Measurements from ENCODE around the gene KRT74.
"Not testable (repeated sequence)": the region's sequence is repeated elsewhere in the genome, so short reads cannot be mapped to it uniquely, and the experiment has no call there.

The KRT74 gene

DNA sequence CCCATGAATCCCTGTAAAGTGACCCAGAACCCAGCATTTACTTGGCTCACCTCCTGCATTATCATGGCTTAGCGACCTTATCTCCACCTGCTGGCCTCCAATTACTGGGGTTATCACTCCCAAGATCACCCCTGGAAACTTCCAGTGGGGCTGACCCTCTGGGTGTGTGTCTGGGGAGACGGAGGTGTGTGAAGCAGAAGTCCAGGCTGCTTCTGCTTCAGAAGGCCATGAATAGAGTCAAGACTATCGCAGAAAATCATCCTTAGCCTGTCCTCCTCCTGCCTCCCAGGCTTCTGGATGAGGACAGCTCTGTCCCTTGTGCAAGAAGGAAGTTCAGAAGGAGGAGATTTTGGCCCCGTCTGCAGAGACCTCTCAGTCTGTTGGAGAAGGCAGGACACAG lies 28.0 kb upstream of the KRT74 start:
- no peak for DNase-seq

DNA sequence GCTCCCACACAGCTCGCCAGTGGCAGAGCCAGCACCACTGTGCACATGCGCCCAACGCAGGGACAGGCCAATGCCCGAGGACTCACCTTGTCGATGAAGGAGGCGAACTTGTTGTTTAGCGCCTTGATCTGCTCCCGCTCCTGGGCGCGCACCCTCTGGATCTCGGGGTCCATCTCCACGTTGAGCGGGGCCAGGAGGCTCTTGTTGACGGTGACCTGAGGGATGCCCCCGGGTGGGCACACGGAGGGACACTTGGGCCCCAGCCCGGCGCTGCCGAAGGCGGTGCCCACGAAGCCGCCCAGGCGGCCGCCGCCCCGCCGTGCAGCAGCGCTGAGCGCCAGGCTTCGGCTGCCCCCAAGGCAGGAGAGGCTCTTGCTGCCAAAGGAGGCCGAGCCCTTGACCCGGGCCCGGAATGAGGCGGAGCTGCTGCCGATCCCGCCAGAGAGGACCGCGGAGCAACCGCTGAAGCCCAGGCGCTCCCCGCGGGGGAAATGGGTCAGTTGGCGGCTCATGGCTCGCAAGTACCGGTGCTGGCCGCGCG lies 27.4 kb upstream of the KRT74 start, which contains the start of gene KRT72:
TSS of gene KRT72 (minus strand) at position 523 of the 541 bp plus-strand sequence. CDS start at position 512, 11 bp downstream.
- no peak for DNase-seq

DNA sequence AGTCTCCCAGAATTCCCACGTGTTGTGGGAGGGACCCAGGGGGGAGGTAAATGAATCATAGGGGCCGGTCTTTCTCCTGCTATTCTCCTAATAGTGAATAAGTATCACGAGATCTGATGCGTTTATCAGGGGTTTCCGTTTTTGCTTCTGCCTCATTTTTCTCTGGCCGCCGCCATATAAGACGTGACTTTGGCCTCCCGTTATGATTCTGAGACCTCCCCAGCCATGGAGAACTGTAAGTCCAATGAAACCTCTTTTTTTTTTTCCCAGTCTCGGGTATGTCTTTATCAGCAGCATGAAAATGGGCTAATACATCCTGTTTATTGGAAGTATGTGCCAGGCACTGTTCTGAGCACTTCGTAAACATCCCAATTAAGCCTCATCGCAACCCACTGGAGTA lies 26.8 kb upstream of the KRT74 start:
- no peak for DNase-seq

DNA sequence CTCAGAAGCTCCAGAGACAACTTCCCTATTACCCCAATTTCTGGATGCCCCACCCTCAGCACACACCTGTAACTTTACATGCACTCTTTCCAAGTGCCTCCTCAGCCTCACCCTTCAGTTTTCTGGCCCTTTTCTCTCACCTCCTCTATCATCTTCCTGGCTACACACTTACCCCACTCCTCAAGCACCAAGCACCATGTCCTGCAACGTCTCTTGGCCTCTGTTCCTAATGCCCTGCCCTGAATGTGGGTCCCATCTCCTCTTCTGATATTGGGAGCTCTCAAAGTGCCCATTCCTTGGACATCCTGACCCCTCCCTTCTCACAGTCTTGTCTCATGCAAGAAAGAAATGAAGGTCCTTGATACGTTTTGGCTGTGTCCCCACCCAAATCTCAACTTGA lies 26.4 kb upstream of the KRT74 start:
- DNase-seq: no peak

DNA sequence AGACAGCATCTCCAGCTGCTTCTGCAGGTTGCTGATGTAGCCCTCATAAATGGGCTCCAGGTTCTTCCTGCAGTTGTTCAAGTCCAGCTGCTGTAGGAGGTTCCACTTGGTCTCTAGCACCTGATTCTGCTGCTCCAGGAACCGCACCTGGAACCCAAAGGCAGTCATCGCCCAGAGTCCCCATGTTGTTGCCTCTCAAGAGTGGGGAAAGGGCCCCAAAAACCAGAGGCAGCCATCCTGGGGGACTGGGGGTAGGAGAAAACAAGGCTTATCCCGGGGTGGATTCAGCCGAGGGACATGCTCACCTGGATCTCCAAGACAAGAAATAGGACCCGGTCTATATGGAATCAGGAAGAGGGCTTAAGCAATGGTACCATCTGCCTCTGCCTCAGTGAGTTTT lies 25.3 kb upstream of the KRT74 start:
- no peak for DNase-seq

DNA sequence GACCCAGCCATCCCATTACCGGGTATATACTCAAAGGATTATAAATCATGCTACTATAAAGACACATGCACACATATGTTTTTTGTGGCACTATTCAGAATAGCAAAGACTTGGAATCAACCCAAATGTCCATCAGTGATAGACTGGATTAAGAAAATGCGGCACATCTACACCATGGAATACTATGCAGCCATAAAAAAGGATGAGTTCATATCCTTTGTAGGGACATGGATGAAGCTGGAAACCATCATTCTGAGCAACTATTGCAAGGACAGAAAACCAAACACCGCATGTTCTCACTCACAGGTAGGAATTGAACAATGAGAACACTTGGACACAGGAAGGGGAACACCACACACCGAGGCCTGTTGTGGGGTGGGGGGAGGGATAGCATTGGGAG lies 20.6 kb upstream of the KRT74 start:
- DNase-seq: not testable (repeated sequence)

DNA sequence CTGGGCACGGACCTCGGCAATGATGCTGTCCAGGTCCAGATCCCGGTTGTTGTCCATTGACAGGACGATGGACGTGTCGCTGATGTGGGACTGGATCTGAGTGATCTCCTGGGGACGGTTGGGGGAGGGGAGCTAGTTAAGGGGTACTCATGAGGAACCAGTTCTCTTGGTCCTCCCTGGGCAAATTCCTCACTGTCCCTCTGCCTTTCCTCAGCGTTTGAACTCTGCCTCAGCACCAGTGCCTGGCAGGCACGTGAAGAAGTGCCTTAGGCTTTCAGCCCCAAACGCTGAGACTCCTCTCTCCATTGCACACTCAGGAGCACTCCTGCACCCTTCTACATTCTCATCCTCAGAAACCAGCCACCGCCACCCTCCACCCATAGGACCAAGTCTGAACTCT lies 17.9 kb upstream of the KRT74 start:
- DNase-seq: no peak

DNA sequence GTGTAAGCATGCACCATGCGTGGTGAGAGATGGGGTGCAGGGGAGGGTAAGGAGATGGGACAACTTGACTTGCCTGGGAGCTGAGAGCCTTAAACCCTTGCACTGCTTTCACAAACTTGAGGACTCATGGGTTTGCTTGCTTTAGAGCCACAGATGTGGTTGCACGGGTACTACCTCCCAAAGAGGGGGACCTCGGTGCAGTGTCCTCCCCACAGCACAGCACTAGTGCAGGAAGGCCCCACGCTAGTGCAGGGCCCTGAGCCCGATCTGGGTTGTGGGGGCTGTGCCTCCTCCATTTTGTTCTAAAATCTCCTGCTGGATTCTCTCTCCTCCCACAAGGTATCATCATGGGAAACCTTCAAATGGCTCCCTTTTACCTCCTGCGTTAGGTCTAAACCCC lies 16.4 kb upstream of the KRT74 start:
- DNase-seq: no peak

DNA sequence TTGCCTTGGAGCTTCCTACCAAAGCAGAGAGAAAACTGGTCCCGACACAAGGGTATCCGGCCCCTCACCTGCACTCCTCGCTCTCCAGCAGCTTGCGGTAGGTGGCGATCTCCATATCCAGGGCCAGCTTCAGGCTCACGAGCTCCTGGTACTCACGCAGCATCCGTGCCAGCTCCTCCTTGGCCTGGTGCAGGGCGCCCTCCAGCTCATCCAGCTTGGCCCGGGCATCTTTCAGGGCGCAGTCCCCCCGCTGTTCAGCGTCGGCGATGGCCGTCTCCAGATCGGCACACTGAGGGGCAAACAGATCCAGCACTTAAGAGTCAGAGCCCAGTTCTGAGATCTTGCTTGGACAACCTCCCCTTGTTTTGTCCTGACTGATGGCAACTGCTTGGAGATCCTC lies 13.9 kb upstream of the KRT74 start:
- no peak for DNase-seq

DNA sequence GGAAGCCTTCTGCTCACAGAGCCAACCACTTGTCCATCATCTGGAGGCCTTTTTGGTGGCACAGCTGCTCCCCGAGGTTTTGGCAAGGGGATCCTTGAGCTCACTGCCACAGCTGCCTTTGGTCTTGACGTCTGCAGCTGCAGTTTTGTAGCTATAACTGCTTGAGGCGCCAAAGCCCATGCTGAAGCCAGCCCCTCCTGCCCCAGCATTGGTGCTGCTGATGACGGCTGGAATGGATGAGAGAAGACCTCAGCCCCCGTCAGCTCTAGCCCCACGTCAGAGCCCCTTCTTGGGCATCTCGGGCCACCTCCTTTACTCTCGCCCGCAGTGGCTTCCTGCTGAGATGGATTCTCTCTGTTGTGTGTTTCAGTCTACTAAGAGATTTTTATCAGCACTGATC lies 12.3 kb upstream of the KRT74 start:
- DNase-seq: no peak

DNA sequence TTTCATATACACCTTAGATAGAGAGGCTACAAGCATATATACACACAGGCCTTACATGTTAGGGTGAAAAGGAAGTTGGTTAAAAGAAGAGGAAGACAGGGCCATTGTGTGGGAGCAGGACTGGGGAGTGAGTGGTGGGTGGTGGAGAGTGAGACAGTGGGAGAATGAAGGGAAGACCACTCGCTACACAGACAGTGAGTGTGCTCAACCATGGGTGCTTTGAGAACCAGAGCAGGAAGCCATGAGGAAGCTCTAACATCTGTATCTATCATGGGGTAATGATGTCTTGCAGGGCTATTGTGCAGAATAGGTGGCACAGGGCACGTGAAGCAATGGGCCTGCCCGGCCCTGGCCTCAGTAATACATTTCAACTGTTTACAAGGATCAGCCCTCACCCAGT lies 11.4 kb upstream of the KRT74 start:
- DNase-seq: no peak

DNA sequence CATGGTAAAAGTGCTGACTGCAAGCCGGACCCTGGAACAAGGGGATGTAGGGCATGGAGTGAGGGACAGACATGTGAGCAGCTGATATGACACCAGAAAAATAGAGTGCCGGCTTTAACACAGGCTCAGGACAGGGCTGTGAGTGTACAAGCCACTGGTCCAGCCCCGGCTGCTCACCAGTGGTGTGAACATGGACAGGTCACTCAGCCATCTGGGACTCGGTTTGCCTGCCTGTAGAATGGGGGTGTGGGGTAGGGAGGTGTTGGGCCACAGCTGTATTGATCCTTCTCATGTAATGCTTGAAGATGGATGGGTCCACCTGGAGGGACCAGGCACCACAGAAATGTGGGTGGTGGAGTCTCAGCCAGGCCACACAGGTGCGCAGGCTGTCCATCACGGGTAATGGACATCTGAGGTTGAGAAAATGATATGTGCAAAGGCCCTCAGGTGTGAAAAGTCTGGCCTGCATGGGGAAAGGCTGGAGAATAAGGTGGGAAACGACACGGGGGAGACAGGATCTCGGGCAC lies 10.6 kb upstream of the KRT74 start:
- no peak for DNase-seq

DNA sequence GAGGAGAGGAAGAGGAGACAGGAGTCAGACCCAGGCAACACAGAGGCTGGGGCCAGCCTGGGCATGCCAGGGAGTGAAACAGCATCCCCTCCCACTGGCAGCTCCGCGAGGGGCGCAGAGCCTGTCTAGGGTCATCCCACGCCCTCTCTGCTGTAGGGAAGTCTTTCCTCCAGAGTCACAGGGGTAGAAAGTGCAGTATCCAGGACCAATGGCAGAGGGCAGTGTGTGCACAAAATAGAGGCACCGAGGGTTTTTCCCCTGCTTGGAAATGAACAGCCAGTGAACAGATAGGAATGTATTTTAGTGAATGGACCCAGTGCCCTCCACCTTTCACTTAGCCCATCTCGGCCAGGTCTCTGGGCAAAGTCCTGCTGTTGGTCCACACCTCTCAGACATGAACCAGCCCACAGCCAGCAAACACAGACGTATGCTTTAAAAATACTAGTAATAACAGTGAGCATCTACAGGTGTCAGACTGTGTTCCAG lies 9.4 kb upstream of the KRT74 start:
- no peak for DNase-seq

DNA sequence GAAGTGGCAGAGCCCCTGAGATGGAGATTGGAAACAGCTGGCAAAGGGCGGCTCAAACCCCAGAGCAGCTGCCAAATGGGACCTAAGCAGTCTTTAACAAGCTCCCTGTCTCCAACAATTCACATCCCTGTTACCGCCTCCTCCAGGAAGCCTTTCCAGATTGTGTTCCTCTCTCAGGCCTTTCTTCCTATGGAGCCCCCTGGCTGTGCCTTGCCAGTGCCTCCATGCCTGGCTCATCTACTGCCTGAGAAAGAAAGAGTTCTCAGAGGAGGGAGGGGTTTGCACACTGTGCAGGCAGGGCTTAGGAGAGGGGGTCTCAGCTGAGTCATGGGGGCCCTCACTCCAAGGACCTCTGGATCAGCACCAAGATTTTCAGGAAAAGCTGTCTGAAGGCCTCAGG lies 8.8 kb upstream of the KRT74 start:
- DNase-seq: no peak

DNA sequence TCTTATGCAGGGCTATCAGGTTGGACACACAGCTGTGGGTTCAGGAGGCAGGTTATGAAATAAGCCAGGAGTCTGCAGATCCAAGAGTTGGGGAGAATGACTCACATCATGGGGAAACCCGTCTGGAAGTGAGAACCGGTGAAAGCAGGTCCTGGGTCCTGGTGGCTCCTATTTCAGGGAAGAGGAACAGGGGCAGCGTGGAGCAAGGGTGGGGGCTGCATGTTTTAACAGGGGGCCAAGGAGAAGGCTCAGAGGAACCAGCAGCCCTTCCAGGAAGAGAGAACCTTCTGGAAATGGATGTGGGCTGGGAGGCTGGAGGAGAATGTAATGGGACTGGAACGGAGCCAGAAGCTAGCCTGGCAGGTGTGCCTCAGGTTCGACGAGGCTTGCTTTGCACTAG lies 7.8 kb upstream of the KRT74 start:
- no peak for DNase-seq

DNA sequence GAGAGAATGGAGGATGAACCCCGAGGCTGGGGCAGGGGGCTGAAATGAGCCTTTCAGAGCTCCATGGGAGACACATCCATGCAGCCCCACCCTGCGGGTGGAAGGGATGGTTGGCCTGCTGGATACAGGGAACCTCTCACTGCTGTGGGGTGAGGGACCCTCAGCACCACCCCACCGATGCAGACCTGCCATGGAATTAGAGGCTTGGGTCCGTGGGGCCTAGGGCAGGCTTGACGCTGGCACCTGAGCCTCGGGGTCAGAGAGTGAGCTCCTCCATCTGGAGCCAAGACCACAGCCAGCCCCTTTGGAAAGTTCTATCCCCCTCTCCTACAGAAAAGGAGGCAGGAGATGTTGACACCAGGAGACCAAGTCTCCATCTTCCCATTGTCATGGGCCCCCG lies 7.4 kb upstream of the KRT74 start:
- DNase-seq: no peak

DNA sequence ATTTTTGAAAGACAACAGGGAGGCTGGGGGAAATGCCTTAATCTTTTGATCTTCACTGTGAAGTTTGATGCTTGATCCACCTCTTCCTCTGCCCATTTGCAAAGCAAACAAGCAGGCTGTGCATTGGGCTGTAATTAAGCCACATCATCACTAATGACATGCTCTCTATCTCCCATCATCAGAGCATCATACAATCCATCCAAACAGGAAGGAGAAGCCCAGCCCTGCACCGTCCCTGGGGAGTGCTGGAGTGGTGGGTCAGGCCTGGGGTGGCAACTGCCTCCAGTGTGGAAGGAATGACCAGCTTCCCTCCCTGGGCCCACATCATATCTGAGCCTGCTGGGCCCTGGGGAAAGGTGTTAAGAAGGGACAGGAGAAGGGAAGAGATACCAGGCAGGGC lies 6.9 kb upstream of the KRT74 start:
- DNase-seq: no peak

DNA sequence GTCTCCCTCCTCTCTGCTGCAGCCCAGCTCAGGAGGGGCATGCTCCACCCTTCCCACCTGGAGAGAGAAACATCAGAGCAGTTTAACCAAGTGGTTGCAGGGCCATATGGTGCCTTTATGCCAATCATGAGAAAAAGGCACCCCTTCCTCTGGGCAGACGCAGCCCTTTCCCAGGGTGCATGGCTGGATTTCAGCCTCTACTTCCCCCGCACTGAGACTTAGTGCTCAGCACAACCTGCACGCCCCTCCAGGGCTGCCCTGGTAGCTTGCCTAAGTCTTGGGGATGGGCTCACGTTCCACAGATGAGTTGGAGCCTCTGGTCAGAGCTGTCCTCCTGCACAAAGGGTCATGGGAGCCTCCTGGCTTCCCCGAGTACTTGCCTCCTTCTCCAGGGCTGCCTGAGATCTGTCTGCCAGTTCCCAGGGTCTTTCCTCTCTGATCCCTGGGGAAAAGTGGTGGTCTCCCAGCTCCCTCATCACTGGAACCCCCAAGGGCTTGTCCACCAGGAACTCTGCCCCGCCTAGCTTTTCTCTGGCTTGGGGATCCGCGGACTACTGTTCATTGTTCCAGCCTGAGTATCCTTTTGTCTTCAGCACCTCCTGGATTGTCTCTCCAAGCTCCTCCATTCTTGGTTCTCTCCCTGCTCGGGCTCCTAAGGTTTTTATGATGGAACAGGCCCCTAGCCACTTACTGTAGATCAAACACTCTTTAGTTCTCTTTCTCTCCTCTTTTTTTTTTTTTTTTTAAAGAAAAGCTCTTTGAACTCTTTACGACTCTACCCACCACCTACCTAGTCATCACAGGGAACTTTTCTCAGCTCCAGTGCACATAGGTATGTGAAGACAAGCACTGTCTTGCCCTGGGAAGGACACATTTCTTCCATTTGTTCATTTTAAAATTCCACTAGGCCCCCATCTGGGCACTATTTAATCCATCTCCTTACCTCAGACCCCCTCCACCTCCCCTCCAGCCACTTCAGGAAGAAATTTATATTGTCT lies 6.1 kb upstream of the KRT74 start:
- DNase-seq: no peak

DNA sequence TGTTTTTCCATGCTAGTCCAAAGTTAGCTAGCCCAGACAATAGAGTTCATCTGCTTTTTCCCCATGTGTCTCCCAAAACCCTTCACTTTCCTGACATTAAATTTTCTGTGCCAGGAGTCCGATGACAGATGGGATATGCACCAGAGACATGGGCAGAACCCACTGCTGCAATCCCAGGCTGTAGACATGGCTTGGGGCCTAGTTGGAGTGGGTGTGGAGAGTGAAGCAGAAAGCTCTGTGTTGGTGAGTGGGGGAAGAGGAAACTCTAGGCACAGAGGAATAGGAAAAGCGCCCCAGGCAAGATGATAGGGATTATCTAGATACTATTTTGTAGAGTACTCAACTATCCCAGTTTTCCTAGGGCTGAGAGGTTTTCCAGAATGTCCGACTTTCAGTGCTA lies 4.8 kb upstream of the KRT74 start:
- DNase-seq: no peak

DNA sequence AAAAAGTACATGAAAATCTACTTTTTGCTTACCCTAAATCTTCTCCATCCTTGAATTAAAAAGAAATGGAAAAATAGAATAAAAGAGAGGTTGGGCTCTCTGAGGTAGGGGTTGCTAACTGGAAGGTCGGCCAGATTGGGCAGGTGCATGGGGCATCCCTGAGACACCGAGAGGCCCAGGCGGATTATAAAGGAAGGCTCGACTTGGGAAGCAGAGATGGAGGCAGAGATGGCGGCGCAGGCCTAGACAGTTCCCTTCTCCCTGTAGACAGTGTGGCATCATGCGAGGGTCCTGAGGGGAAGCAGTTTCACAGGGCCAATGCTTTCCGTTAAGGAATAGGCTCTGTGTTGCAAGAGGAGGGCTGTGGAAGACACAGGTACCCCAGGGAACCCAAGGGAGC lies 3.7 kb upstream of the KRT74 start:
- no peak for DNase-seq

DNA sequence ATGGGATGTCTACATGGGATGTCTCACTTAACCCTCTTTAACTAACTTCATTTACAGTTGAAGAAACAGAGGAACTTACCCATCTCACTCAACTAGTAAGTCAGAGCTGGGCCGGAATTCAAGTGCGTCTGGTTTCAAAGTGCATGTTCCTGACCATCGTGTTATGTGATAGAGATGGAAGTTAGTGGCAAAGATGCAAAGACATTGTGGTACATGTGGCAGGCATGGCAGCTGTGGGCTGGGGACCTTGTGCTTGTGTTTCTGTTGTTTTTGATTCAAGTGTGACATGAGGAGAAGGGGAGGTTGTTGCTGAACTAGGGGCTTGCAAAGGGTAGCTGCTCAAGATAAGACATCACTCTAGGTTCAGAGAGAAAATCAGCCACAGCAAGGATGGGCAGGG lies 2.3 kb upstream of the KRT74 start:
- DNase-seq: no peak

DNA sequence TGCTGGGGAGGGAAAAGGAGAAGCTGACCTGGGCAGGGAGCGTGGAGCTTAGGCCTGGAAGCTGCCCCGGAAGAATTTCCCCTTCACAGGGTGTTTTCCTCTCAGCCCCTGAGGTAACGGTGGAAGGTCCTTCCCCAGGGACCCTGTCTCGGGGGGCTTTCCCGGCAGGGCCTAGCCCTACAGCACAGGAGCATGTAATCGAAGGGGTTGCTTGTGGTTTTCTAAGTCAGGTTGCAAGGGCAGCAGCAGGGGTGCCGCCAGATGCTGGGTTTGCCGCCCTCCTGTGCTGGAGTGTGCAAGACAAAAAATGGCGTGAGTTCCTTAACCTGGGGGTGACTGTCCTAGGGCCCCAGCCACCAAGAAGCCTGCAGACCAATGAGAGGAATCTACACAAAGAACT lies 1.6 kb upstream of the KRT74 start:
- DNase-seq: no peak

DNA sequence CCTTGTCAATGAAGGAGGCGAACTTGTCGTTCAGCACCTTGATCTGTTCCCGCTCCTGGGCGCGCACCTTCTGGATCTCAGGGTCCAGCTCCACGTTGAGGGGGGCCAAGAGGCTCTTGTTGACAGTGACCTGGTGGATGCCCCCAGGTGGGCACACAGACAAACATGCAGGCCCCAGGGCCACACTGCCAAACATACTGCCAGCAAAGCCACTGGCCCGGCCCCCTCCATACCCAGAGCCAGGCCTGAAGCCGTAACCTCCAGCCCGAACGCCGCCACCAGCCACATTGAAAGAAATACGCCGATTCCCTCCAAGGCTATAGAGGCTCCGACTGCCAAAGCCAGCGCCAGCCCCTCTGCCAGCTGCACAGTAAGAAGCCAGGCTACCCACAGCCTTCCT lies 337 bp downstream of the KRT74 start:
- DNase-seq: no peak

DNA sequence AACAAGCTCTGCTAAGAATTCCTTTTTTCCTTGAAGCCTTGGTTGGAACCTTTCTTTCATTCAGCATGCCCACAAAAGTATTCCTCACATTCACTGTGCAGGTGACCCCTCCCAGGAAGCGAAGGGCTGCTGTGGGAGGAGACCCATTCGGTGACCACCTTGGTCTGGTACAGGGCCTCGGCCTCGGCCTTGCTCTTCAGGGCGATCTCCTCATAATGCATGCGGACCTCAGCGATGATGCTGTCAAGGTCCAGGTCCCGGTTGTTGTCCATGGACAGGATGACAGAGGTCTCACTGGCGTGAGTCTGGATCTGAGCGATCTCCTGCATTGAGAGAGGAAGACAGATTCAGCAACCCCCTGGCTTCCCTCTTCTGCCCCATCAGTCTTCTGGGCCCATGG lies 3.1 kb downstream of the KRT74 start:
- DNase-seq: no peak

Data from NCI-H187 (cell line).